Adrenal gland (tissue), 19 donors: Measurements from ENCODE around the gene SLC44A2. TPM values are rescaled to one million over a fixed set of nuclear protein-coding genes. Genes with fewer than 3 reads are reported as not detected.
A peak's percentile ranks its signal among the peaks of the same experiment; 100 is the strongest.

Experiments
- DNase-seq, 7 donors: peaks; one replicate each; pipeline ENCODE4 v3.0.0-alpha.2; 2019 to 2020
- H3K27ac ChIP-seq, 5 donors: fragments of 200-600 bp; sonication (generic) in 4 of 5; 1 replicate in 3 of 5; 2 replicates in 2 of 5; pipeline versions ENCODE4 v1.5.1 to v1.8.0; 2016 to 2020; ENCODE audit warnings: mild to moderate bottlenecking in 1 of 5
- H3K27me3 ChIP-seq: fragments of 200-600 bp; 2 replicates; pipeline ENCODE4 v1.8.0; 2021
- H3K36me3 ChIP-seq, 2 donors: fragments of 200-600 bp; replicated peaks in 1 of 2; 1 replicate in 1 of 2; 2 replicates in 1 of 2; pipeline versions ENCODE4 v1.5.1 to v1.8.0; 2018 to 2022
- H3K4me1 ChIP-seq, 2 donors: fragments of 200-600 bp; replicated peaks in 1 of 2; 1 replicate in 1 of 2; 2 replicates in 1 of 2; pipeline versions ENCODE4 v1.5.1 to v1.8.0; 2018 to 2021
- H3K4me3 ChIP-seq, 4 donors: fragments of 200-600 bp; sonication (generic) in 3 of 4; one replicate each; pipeline ENCODE4 v1.5.1; 2016 to 2018
- H3K9me3 ChIP-seq, 3 donors: fragments of 200-600 bp; sonication (generic) in 1 of 3; replicated peaks in 1 of 3; 1 replicate in 2 of 3; 2 replicates in 1 of 3; pipeline versions ENCODE4 v1.5.1 to v1.8.0; 2016 to 2021
- POLR2A ChIP-seq, 2 donors: fragments of 450-650 bp; IDR thresholded peaks; one replicate each; pipeline ENCODE4 v1.6.1; 2017; ENCODE audit warnings: antibody characterized with exemption in 2 of 2, mild to moderate bottlenecking in 2 of 2, moderate library complexity in 1 of 2
- WGBS, 4 donors: extraction: QIAGEN DNeasy Blood & Tissue Kit in 2 of 4; methylation state at CpG; one replicate each; pipeline versions ENCODE4 v1.1.5 to v1.1.7; 2013 to 2017; 5-methylcytosine and 5-hydroxymethylcytosine counted together
- intact Hi-C, 2 donors: fragments of 100-400 bp; cut with DNase I; formaldehyde crosslinking; loops; one replicate each; pipeline versions ENCODE4 v1.14.1 to v1.15.0; 2022 to 2023
- long read RNA-seq, 10 donors: library from polyadenylated mRNA in 3 of 10; unstranded in 2 of 10; stranded (forward) in 1 of 10; transcript quantifications; one replicate each; pipeline ENCODE4 v2.0.0 and lab custom pipeline, GENCODE V29; 2021 to 2026
- polyA plus RNA-seq, 3 donors: library from polyadenylated mRNA; stranded (reverse); fragments of 200-250 nt in 2 of 3; fragments of 350-450 nt in 1 of 3; fragmentation: Illumina TruSeq in 1 of 3; extraction: RNeasy Lipid Tissue Mini Kit (QIAGEN cat#74804) in 1 of 3; gene quantifications; one replicate each; pipeline ENCODE4 v1.2.3, GENCODE V29; 2013 to 2014
- total RNA-seq, 9 donors: library from RNA; depleted of rRNA in 4 of 9; stranded (reverse); fragments of >200 nt in 4 of 9; fragments of 120-200 nt in 1 of 9; fragmentation: NEBNext Ultra II Directional in 1 of 9; extraction: Animal tissue kit (Norgen Biotek cat#: 25700) in 1 of 9; gene quantifications; one replicate each; pipeline versions ENCODE4 v1.1.0 to v1.2.4, GENCODE V29; 2013 to 2023
- TF ChIP-seq, protein P1 (sequence below), 6 experiments: fragments of 450-650 bp in 4 of 6; fragments of 200-600 bp in 2 of 6; sonication (generic) in 1 of 6; IDR thresholded peaks; 1 replicate in 5 of 6; 2 replicates in 1 of 6; pipeline versions ENCODE4 v1.5.1 to v1.8.0; 2016 to 2021; ENCODE audit warnings: antibody characterized with exemption in 6 of 6, mild to moderate bottlenecking in 2 of 6, moderate library complexity in 1 of 6
- donor health status: healthy with polysubstance abuse.
- donor health status: Bipolar disorder and iron deficiency.
- donor health status: DM: yes; HTN: yes; CAD: no.
- donor health status: DM: no; HTN: no; CAD: no.
- donor health status: DM: no; HTN: no; CAD: no.
- donor health status: DM: yes; HTN: yes; CAD: no.

SLC44A2 gene
- 100 to 1,000 TPM in 4 of 9 donors, 10 to 100 TPM in 5; 20.4 to 188 (median 90.8) TPM for total RNA-seq
- 10 to 100 TPM; 67.3 to 92.3 (median 68.1) TPM for polyA plus RNA-seq
- long read RNA-seq, donor 1, transcript SLC44A2-202 (22 exons, 3,301 nt), result major isoform, 6 of 27 reads
- long read RNA-seq, donor 1, partial matches to known transcripts, result 18 of 27 reads
- long read RNA-seq, donor 1, other reads (novel, unspliced or antisense), result 0 of 27 reads
- long read RNA-seq, donor 2, transcript SLC44A2-202 (22 exons, 3,301 nt), result major isoform, 5 of 6 reads
- long read RNA-seq, donor 2, partial matches to known transcripts, result 0 of 6 reads
- long read RNA-seq, donor 2, other reads (novel, unspliced or antisense), result 0 of 6 reads
- long read RNA-seq, donor 3, transcript SLC44A2-202 (22 exons, 3,301 nt), result major isoform, 5 of 5 reads
- long read RNA-seq, donor 3, partial matches to known transcripts, result 0 of 5 reads
- long read RNA-seq, donor 3, other reads (novel, unspliced or antisense), result 0 of 5 reads
- long read RNA-seq, donor 4, transcript SLC44A2-202 (22 exons, 3,301 nt), result major isoform, 19 of 37 reads
- long read RNA-seq, donor 4, partial matches to known transcripts, result 3 of 37 reads
- long read RNA-seq, donor 4, other reads (novel, unspliced or antisense), result 12 of 37 reads
- long read RNA-seq, donor 5, transcript SLC44A2-202 (22 exons, 3,301 nt), result major isoform, 166 of 222 reads
- long read RNA-seq, donor 5, transcript SLC44A2-201 (22 exons, 3,671 nt), result minor isoform, 6 of 222 reads
- long read RNA-seq, donor 5, partial matches to known transcripts, result 25 of 222 reads
- long read RNA-seq, donor 5, other reads (novel, unspliced or antisense), result 22 of 222 reads
- long read RNA-seq, donor 6, transcript SLC44A2-202 (22 exons, 3,301 nt), result major isoform, 9 of 14 reads
- long read RNA-seq, donor 6, partial matches to known transcripts, result 2 of 14 reads
- long read RNA-seq, donor 6, other reads (novel, unspliced or antisense), result 3 of 14 reads
- long read RNA-seq, donor 7, partial matches to known transcripts, result 0 of 1 reads
- long read RNA-seq, donor 7, other reads (novel, unspliced or antisense), result 0 of 1 reads
- long read RNA-seq, donor 8, transcript SLC44A2-202 (22 exons, 3,301 nt), result major isoform, 14 of 15 reads
- long read RNA-seq, donor 8, partial matches to known transcripts, result 0 of 15 reads
- long read RNA-seq, donor 8, other reads (novel, unspliced or antisense), result 0 of 15 reads
- long read RNA-seq, donor 9, transcript SLC44A2-202 (22 exons, 3,301 nt), result major isoform, 5 of 7 reads
- long read RNA-seq, donor 9, partial matches to known transcripts, result 0 of 7 reads
- long read RNA-seq, donor 9, other reads (novel, unspliced or antisense), result 0 of 7 reads
- long read RNA-seq, donor 10, transcript SLC44A2-202 (22 exons, 3,301 nt), result major isoform, 7 of 8 reads
- long read RNA-seq, donor 10, partial matches to known transcripts, result 0 of 8 reads
- long read RNA-seq, donor 10, other reads (novel, unspliced or antisense), result 0 of 8 reads

- no peaks in the 10 kb centered on the region for H3K9me3 ChIP-seq
- intact Hi-C loops, result no loop called here
- TF ChIP-seq POLR2A (IDR thresholded peaks at IDR 0.05), result no peak
- TF ChIP-seq, protein P1, sequence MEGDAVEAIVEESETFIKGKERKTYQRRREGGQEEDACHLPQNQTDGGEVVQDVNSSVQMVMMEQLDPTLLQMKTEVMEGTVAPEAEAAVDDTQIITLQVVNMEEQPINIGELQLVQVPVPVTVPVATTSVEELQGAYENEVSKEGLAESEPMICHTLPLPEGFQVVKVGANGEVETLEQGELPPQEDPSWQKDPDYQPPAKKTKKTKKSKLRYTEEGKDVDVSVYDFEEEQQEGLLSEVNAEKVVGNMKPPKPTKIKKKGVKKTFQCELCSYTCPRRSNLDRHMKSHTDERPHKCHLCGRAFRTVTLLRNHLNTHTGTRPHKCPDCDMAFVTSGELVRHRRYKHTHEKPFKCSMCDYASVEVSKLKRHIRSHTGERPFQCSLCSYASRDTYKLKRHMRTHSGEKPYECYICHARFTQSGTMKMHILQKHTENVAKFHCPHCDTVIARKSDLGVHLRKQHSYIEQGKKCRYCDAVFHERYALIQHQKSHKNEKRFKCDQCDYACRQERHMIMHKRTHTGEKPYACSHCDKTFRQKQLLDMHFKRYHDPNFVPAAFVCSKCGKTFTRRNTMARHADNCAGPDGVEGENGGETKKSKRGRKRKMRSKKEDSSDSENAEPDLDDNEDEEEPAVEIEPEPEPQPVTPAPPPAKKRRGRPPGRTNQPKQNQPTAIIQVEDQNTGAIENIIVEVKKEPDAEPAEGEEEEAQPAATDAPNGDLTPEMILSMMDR (IDR thresholded peaks at IDR 0.05), result peak in 1 of 6 experiments; percentile 2
- peak within 1 kb of the TSS in 2 of 5 donors; percentile 65 to 73 for H3K27ac ChIP-seq
- no peaks in the 10 kb centered on the region for H3K27me3 ChIP-seq
- peaks cover 12 to 15% of the 10 kb centered on the region in 2 donors for H3K4me1 ChIP-seq
- H3K4me3 ChIP-seq, result peak within 1 kb of the TSS in 2 of 4 donors; percentile 23 to 57
- H3K36me3 ChIP-seq, result peaks cover 0 to 24% of the 10 kb centered on the region in 2 donors
- 0 to 25% (median 17%) methylated on average over 1 to 53 of the region's 53 CpGs for WGBS, 4 donors
- DNase-seq, result peak; percentile 74 to 86 (median 79)
Observed at GRCh38 chr19:10625003-10625761, at the start of gene SLC44A2. Gene SLC44A2, plus strand, starts transcription at chr19:10625553. Its CDS starts 81 bp downstream, at chr19:10625634.

- DNase-seq, result no peak
- Histone ChIP-seq H3K27ac (no peak overlapping the region), H3K9me3 (no peaks in the 10 kb centered on the region), H3K4me1 (peaks cover 0 to 4% of the 10 kb centered on the region in 2 donors), H3K4me3 (no peak overlapping the region), H3K27me3 (no peaks in the 10 kb centered on the region), H3K36me3 (no peaks in the 10 kb centered on the region)
- 72 to 91% (median 83%) methylated on average over 6 of the region's 6 CpGs for WGBS, 4 donors
- intact Hi-C loops, result loop anchor here (10.0 kb wide), 2 partner anchors 73 to 173 kb away; partner anchors contain the start of genes CDC37 (in 1 of the 2) and KEAP1 (in 1 of the 2)
- no peak for TF ChIP-seq POLR2A (IDR thresholded peaks at IDR 0.05)
- TF ChIP-seq, protein P1 (IDR thresholded peaks at IDR 0.05), result no peak
Observed at GRCh38 chr19:10577951-10578350, 47.4 kb upstream of the SLC44A2 start.

DNA sequence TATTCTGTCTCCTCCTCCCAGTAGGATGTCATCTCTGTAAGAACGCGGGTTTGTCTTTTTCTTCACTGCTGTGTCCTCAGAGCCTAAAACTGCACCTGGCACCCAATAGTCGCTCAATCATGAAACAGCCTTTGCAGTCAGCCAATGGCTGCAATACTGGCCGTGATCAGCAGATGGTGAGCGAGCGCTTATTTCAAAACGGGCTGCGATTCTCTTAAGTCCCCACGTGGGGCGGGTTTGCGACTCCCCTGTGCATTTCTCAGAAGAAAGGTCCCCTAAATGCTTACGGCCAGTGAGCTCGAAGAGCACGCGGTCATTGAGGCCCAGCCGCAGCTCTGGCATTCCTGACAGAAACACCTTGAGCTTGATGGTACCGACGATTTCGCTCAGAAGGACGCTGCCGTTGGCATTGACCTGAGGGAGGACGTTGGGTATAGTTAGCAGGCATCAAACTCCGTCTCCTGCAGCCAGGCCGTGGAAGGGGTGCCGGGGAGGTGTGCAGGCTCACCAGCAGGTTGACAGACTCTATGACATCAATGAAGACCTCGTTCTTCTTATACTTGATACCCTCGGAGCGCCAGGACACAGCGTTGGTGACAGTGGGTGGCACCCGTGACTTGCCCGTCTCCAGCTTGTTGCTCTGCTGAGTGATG lies 44.2 kb upstream of the SLC44A2 start:
- no peaks in the 10 kb centered on the region for H3K9me3 ChIP-seq
- intact Hi-C loops, result loop anchor here (2.0 to 10.0 kb wide), 4 partner anchors 61 to 124 kb away; partner anchors contain the start of gene QTRT1 (in 1 of the 2)
- H3K27ac ChIP-seq, result no peak overlapping the region
- no peak overlapping the region for H3K4me3 ChIP-seq
- 3 to 22% (median 20%) methylated on average over 16 to 31 of the region's 31 CpGs for WGBS, 4 donors
- H3K4me1 ChIP-seq, result peaks cover 0 to 4% of the 10 kb centered on the region in 2 donors
- TF ChIP-seq, protein P1 (IDR thresholded peaks at IDR 0.05), result peak; percentile 96 to 100 (median 98)
- TF ChIP-seq POLR2A (IDR thresholded peaks at IDR 0.05), result no peak
- DNase-seq, result peak; percentile 85 to 97 (median 95)
- no peaks in the 10 kb centered on the region for H3K27me3 ChIP-seq
- no peaks in the 10 kb centered on the region for H3K36me3 ChIP-seq
